Gastroesophageal sphincter (tissue), 3 donors: ENCODE data around the gene EFR3B.

ENCODE experiments used
- EP300 ChIP-seq: sonication (generic); formaldehyde crosslinking; IDR thresholded peaks from one replicate; pipeline ENCODE4 v1.6.1; 2017; ENCODE audit warnings: antibody characterized with exemption, mild to moderate bottlenecking
- POLR2AphosphoS5 ChIP-seq: sonication (generic); formaldehyde crosslinking; IDR thresholded peaks from one replicate; pipeline ENCODE4 v1.6.1; 2017; ENCODE audit warnings: antibody characterized with exemption
- TF ChIP-seq, protein P1 (sequence below), 4 experiments: fragments of 200-600 bp in 2 of 4; fragments of 450-650 bp in 2 of 4; sonication (generic) in 1 of 4; IDR thresholded peaks; one replicate each; pipeline ENCODE4 v1.5.1; 2017 to 2019; ENCODE audit warnings: antibody characterized with exemption in 4 of 4, mild to moderate bottlenecking in 2 of 4, moderate library complexity in 2 of 4

DNA sequence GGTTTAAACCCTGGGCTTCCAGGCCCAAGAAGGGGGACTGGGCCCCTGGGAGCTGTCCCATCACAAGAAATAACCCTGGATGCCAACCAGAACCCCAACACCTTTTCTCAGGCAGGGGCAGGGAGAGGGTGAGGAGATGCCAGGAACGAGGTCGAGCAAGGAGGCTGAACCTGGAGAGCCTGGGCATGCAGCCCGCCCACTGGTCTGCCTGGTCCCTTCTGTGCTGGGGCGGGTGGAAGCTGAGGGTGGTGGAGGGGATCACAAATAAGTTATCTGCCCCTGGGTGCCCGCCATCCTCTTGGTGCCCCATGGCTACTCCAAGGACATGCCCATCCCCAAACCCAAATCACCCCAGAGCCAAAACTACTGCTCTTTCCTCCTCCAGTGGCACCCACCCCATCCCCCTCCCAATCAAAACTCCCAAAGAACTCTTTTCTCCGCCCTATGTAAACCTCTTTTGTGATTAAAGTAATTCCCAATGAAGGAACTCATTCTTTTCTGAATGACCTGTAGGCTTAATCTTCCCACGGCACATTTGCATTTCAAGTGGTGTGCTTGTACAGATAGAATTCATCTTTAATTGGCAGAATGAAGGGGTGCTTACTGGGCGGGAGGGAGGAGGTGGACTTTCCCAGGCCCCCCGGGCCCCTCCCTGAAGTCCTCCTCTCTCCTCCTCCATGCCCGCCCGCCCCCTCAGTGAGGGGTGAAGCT, 47.9 kb downstream of the EFR3B start:
- TF ChIP-seq, protein P1, sequence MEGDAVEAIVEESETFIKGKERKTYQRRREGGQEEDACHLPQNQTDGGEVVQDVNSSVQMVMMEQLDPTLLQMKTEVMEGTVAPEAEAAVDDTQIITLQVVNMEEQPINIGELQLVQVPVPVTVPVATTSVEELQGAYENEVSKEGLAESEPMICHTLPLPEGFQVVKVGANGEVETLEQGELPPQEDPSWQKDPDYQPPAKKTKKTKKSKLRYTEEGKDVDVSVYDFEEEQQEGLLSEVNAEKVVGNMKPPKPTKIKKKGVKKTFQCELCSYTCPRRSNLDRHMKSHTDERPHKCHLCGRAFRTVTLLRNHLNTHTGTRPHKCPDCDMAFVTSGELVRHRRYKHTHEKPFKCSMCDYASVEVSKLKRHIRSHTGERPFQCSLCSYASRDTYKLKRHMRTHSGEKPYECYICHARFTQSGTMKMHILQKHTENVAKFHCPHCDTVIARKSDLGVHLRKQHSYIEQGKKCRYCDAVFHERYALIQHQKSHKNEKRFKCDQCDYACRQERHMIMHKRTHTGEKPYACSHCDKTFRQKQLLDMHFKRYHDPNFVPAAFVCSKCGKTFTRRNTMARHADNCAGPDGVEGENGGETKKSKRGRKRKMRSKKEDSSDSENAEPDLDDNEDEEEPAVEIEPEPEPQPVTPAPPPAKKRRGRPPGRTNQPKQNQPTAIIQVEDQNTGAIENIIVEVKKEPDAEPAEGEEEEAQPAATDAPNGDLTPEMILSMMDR (IDR thresholded peaks at IDR 0.05), result no peak
- TF ChIP-seq EP300 (no peak), POLR2AphosphoS5 (no peak)
